Islet precursor cell (in vitro differentiated cells): ENCODE measurements around the gene SYDE1.

Experiments used
- DNase-seq: peaks from one replicate; pipeline ENCODE4 v3.0.0-alpha.2; 2018

SYDE1 gene

GRCh38 chr19:15108845-15109767 is 1.9 kb downstream of the SYDE1 start:
- no peak for DNase-seq

DNA sequence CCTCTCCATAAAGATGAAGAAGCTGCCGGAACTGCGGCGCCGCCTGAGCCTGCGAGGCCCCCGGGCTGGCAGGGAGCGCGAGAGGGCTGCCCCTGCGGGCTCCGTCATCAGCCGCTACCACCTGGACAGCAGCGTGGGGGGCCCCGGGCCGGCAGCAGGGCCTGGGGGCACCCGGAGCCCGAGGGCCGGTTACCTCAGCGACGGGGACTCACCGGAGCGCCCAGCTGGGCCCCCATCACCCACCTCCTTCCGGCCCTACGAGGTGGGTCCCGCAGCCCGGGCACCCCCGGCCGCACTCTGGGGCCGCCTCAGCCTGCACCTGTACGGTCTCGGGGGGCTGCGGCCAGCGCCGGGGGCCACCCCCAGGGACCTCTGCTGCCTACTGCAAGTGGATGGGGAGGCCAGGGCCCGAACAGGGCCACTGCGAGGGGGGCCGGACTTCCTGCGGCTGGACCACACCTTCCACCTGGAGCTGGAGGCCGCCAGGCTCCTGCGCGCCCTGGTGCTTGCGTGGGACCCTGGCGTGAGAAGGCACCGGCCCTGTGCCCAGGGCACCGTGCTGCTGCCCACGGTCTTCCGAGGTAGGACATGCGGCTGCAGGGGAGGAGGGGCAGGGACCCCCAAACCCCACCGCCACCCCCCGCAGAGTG is 2.7 kb downstream of the SYDE1 start:
- DNase-seq, result no peak

DNA sequence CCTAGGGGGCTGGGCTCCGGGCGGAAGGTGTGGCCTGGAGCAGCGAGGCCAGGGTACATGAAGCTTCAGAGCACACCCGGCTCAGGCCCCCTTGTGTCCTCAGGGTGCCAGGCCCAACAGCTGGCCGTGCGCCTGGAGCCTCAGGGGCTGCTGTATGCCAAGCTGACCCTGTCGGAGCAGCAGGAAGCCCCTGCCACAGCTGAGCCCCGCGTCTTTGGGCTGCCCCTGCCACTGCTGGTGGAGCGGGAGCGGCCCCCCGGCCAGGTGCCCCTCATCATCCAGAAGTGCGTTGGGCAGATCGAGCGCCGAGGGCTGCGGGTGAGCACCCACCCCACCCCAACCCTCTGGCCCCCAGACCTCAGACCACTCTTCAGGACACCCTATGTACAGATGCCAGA is 3.2 kb downstream of the SYDE1 start:
- no peak for DNase-seq

DNA sequence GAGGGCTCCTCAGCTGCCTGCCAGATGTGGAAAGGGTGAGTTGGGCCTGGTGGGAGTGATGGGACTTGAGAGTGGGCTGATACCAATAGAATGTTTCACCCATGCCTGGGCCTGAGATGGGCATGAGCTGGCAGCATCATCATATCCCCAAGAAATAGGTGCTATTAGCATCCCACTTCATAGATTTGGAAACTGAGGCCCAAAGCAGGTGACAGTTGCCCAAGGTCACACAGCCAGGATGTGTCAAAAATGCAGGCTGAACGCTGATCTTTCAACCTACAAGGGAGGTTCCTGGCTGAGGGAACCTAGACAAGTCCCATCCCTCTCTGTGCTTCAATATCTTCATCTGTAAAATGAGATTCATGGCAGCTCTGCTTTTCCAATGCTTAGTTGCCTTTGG is 4.6 kb downstream of the SYDE1 start:
- no peak for DNase-seq

GRCh38 chr19:15112385-15112784 is 5.2 kb downstream of the SYDE1 start:
- DNase-seq, result no peak

DNA sequence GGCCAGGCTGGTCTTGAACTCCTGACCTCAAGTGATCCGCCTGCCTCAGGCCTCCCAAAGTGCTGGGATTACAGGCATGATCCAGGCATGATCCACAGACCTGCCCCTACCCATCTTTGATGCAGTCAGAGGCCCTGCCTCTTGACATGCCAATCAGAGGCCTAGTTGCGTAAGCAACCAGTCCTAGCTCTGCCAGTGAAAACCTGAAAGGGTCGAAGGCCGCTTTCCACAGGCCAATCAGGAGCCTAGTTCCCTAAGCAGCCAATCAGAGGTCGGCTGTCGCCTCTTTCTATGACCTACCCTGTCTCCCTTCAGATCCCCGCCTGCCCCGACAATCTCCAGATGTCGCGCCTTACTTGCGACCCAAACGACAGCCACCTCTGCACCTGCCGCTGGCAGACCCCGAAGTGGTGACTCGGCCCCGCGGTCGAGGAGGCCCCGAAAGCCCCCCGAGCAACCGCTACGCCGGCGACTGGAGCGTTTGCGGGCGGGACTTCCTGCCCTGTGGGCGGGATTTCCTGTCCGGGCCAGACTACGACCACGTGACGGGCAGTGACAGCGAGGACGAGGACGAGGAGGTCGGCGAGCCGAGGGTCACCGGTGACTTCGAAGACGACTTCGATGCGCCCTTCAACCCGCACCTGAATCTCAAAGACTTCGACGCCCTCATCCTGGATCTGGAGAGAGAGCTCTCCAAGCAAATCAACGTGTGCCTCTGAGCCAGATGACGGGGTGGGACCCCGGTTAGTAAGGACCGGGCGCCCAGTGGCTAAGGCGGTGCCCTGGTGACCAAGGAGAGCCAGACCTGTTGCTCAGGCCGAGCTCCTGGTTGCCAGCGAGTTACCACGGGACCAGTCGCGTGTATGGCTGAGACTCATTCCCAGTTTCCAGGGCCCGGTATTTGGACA is 6.3 kb downstream of the SYDE1 start:
- DNase-seq, result no peak

- no peak for DNase-seq
These were observed 6.9 kb downstream of the SYDE1 start for GRCh38 chr19:15114153-15114540.

- DNase-seq, result no peak
These were observed 7.9 kb downstream of the SYDE1 start for GRCh38 chr19:15115080-15115479.

DNA sequence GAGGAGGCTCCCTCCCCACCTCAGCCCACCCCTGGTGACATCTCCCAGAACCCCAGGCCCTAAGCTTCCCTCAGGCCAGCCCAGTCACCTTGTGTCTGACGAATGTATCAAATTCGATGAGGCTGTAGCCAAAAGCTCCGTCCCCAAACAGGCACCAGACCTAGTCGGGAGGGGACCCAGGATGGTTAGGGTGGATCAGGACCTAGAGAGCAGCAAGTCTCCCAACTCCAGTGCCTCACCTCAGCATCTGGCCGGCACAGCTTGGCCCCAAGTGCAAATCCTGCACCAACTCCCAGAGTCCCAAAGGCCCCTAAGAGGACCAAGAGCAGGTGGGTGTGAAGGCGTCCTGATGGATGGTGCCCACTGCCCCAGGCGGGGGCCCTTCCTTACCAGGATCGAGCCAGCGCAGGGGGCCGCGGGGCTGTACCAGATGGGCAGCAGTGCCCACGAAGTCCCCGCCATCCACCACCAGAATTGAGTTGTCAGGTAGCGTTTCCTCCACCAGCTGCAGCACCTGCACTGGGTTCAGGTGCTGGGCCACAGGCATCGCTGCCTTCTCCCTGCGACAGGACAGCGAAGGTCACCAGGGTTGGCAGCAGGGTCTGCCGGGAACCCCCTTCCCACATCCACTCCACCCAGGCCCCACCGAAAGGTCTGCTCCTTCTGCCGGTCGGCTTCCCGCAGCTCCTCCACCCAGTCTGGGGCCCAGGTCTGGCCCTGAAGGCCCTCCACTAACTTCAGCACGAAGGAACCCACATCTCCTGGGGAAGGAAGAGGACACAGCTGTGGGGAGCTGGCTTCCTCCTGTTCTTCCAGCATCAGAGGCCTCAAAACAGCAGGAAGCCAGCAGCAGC is 8.8 kb downstream of the SYDE1 start:
- DNase-seq, result no peak

- DNase-seq, result no peak
These were observed 9.7 kb downstream of the SYDE1 start for GRCh38 chr19:15116856-15117255.

GRCh38 chr19:15118248-15118647 is 11.0 kb downstream of the SYDE1 start:
- peak; percentile 52 for DNase-seq

- DNase-seq, result no peak
These were observed 11.7 kb downstream of the SYDE1 start for GRCh38 chr19:15118789-15119494.

GRCh38 chr19:15120135-15121026 is 13.2 kb downstream of the SYDE1 start:
- peak; percentile 47 for DNase-seq

DNA sequence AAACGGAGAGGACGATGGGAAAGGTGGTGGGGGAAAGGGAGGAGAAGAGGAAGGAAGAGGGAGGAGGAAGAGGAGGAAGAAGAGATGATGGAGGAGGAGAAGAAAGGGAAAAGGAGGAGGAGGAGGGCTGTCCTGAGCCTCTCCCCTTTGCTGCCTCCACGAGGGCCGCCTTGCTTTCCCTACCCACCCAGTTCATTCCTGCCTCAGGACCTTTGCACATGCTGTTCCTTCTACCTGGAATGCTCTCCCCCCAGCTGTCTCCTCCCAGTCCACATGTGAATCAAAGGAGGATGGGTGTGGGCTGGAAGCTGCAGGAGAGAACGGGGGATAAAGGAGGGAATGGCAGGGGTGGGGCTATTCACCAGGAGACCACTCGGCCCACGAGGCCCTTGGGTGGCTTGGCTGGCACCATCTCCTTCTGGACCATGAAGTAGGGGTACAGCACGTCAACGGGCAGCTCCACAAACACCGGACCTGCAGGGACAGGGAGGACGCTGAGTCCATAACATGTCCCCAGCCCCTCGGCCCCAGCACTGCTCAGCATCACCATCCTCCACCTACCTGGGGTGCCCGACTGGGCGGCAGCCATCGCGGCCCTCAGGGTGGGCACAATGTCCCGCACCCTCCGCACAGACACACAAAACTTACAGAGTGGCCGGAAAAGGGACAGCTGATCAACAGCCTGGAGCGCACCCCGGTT is 15.3 kb downstream of the SYDE1 start:
- no peak for DNase-seq

GRCh38 chr19:15123031-15123890 is 16.1 kb downstream of the SYDE1 start:
- DNase-seq, result no peak

DNA sequence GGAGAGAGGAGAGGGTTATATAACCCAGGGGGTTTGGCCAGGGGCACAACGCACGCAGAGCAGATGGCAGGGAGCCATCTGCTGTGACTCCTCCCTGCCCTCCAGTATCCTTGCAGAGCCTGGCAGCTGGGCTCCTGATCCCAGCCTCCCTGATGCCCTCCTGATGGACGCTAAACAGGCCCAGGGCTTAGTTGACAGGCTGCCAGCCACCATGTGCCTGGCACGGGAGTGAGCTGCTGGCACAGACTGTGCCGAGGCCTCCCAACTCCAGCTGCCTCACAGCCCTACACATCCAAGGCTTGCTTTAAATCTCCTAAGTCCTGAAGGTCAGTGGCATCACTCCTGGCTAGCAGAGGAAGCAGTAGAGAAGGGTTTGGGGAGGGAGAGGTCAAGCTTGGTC is 16.7 kb downstream of the SYDE1 start:
- no peak for DNase-seq

GRCh38 chr19:15124572-15125231 is 17.5 kb downstream of the SYDE1 start:
- DNase-seq, result no peak
